ENCODE results near the gene DUOX1. TPM values are rescaled to one million over a fixed set of nuclear protein-coding genes. Genes with fewer than 3 reads are reported as not detected.

The DUOX1 gene
- total RNA-seq, 1 donor from 2014 or later, result not detected

GRCh38 chr15:45187578-45187893 lies 57.7 kb downstream of the DUOX1 start:
- Mint-ChIP-seq H3K4me3 (ENCODE audit: unreplicated experiment) (no peak overlapping the region), H3K9me3 (ENCODE audit: unreplicated experiment) (no peaks in the 10 kb centered on the region), H3K27me3 (ENCODE audit: unreplicated experiment) (peaks cover 7% of the 10 kb centered on the region), H3K4me1 (ENCODE audit: unreplicated experiment) (peaks cover 31% of the 10 kb centered on the region), H3K36me3 (ENCODE audit: unreplicated experiment) (no peaks in the 10 kb centered on the region), H3K27ac (ENCODE audit: unreplicated experiment) (no peak overlapping the region)
- no peak for TF ChIP-seq CTCF (IDR thresholded peaks at IDR 0.05)
- DNase-seq (ENCODE audit: extremely low spot score, unreplicated experiment), result no peak

GRCh38 chr15:45187894-45188830 lies 58.4 kb downstream of the DUOX1 start, which contains the start of gene SHF:
SHF (minus strand) TSS chr15:45187966; CDS start chr15:45187951, 15 bp downstream.
- H3K36me3 Mint-ChIP-seq (ENCODE audit: unreplicated experiment), result no peaks in the 10 kb centered on the region
- peak within 1 kb of the TSS; percentile 85 for H3K4me3 Mint-ChIP-seq (ENCODE audit: unreplicated experiment)
- no peak for TF ChIP-seq CTCF (IDR thresholded peaks at IDR 0.05)
- no peak for DNase-seq (ENCODE audit: extremely low spot score, unreplicated experiment)
- H3K9me3 Mint-ChIP-seq (ENCODE audit: unreplicated experiment), result no peaks in the 10 kb centered on the region
- peak within 1 kb of the TSS; percentile 75 for H3K27ac Mint-ChIP-seq (ENCODE audit: unreplicated experiment)
- H3K27me3 Mint-ChIP-seq (ENCODE audit: unreplicated experiment), result peaks cover 7% of the 10 kb centered on the region
- peaks cover 26% of the 10 kb centered on the region for H3K4me1 Mint-ChIP-seq (ENCODE audit: unreplicated experiment)

GRCh38 chr15:45197512-45197911 lies 67.7 kb downstream of the DUOX1 start:
- no peaks in the 10 kb centered on the region for H3K27me3 Mint-ChIP-seq (ENCODE audit: unreplicated experiment)
- peaks cover 4% of the 10 kb centered on the region for H3K4me1 Mint-ChIP-seq (ENCODE audit: unreplicated experiment)
- no peak for TF ChIP-seq CTCF (IDR thresholded peaks at IDR 0.05)
- DNase-seq (ENCODE audit: extremely low spot score, unreplicated experiment), result no peak
- H3K4me3 Mint-ChIP-seq (ENCODE audit: unreplicated experiment), result no peak overlapping the region
- H3K36me3 Mint-ChIP-seq (ENCODE audit: unreplicated experiment), result no peaks in the 10 kb centered on the region
- H3K9me3 Mint-ChIP-seq (ENCODE audit: unreplicated experiment), result no peaks in the 10 kb centered on the region
- H3K27ac Mint-ChIP-seq (ENCODE audit: unreplicated experiment), result peak overlapping the region; percentile 57

GRCh38 chr15:45198337-45199135 lies 68.7 kb downstream of the DUOX1 start:
- no peaks in the 10 kb centered on the region for H3K9me3 Mint-ChIP-seq (ENCODE audit: unreplicated experiment)
- DNase-seq (ENCODE audit: extremely low spot score, unreplicated experiment), result peak; percentile 97
- H3K27me3 Mint-ChIP-seq (ENCODE audit: unreplicated experiment), result no peaks in the 10 kb centered on the region
- H3K4me3 Mint-ChIP-seq (ENCODE audit: unreplicated experiment), result no peak overlapping the region
- H3K4me1 Mint-ChIP-seq (ENCODE audit: unreplicated experiment), result peaks cover 4% of the 10 kb centered on the region
- no peak overlapping the region for H3K27ac Mint-ChIP-seq (ENCODE audit: unreplicated experiment)
- peak; percentile 82 for TF ChIP-seq CTCF (IDR thresholded peaks at IDR 0.05)
- H3K36me3 Mint-ChIP-seq (ENCODE audit: unreplicated experiment), result no peaks in the 10 kb centered on the region

Measured in osteocyte (in vitro differentiated cells).